ENCODE results near the gene GPC5.

GRCh38 chr13:92303428-92303827 is 905.0 kb downstream of the GPC5 start:
- TF ChIP-seq JUND (IDR thresholded peaks at IDR 0.05; ENCODE audit: low read length) (no peak), POU5F1 (IDR thresholded peaks at IDR 0.05; ENCODE audit: low read depth, low read length) (no peak), EP300 (IDR thresholded peaks at IDR 0.05; ENCODE audit: borderline replicate concordance in 1 of 2, low read depth in 2 of 2, low read length in 2 of 2) (no peak), TBP (IDR thresholded peaks at IDR 0.05; ENCODE audit: low read depth, low read length) (no peak), USF2 (IDR thresholded peaks at IDR 0.05; ENCODE audit: low read length) (no peak), FOSL1 (IDR thresholded peaks at IDR 0.05; ENCODE audit: insufficient read depth, low read depth, low read length) (no peak), SRF (IDR thresholded peaks at IDR 0.05; ENCODE audit: low read depth, low read length) (no peak), POLR2A (IDR thresholded peaks at IDR 0.05; ENCODE audit: control extremely low read depth in 1 of 2, low read depth in 2 of 2, low read length in 2 of 2) (no peak), EGR1 (IDR thresholded peaks at IDR 0.05; ENCODE audit: borderline replicate concordance, low read depth, low read length) (no peak)
- TF ChIP-seq, protein P1, sequence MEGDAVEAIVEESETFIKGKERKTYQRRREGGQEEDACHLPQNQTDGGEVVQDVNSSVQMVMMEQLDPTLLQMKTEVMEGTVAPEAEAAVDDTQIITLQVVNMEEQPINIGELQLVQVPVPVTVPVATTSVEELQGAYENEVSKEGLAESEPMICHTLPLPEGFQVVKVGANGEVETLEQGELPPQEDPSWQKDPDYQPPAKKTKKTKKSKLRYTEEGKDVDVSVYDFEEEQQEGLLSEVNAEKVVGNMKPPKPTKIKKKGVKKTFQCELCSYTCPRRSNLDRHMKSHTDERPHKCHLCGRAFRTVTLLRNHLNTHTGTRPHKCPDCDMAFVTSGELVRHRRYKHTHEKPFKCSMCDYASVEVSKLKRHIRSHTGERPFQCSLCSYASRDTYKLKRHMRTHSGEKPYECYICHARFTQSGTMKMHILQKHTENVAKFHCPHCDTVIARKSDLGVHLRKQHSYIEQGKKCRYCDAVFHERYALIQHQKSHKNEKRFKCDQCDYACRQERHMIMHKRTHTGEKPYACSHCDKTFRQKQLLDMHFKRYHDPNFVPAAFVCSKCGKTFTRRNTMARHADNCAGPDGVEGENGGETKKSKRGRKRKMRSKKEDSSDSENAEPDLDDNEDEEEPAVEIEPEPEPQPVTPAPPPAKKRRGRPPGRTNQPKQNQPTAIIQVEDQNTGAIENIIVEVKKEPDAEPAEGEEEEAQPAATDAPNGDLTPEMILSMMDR (IDR thresholded peaks at IDR 0.05; ENCODE audit: control extremely low read depth in 1 of 3, insufficient read depth in 1 of 3, low read depth in 1 of 3, low read length in 3 of 3), result no peak

Measured in H1 (cell line).